Right lobe of liver (tissue), 4 donors: ENCODE data around the gene HS3ST3B1.

Experiments
- CTCF ChIP-seq, 4 donors: fragments of 200-600 bp in 3 of 4; fragments of 450-650 bp in 1 of 4; IDR thresholded peaks; one replicate each; pipeline versions ENCODE4 v1.5.1 to v1.8.0; 2016 to 2022; ENCODE audit warnings: antibody characterized with exemption in 4 of 4, mild to moderate bottlenecking in 2 of 4
- POLR2A ChIP-seq: fragments of 450-650 bp; IDR thresholded peaks from one replicate; pipeline ENCODE4 v1.6.1; 2017; ENCODE audit warnings: antibody characterized with exemption, mild to moderate bottlenecking
- donor health status: DM: no; HTN: no; CAD: no.
- donor health status: DM: no; HTN: no; CAD: no.
- donor health status: DM: no; HTN: yes; CAD: no.

- TF ChIP-seq CTCF (IDR thresholded peaks at IDR 0.05), result no peak
- TF ChIP-seq POLR2A, result no peak
Observed at GRCh38 chr17:14376666-14377065, 75.8 kb downstream of the HS3ST3B1 start.
